Prostate gland (tissue), 2 donors: ENCODE data around the gene NFATC3.

Source experiments
- POLR2A ChIP-seq: fragments of 450-650 bp; IDR thresholded peaks from one replicate; pipeline ENCODE4 v1.6.1; 2016; ENCODE audit warnings: antibody characterized with exemption, mild to moderate bottlenecking
- POLR2AphosphoS5 ChIP-seq: sonication (generic); formaldehyde crosslinking; IDR thresholded peaks from one replicate; pipeline ENCODE4 v1.6.1; 2017; ENCODE audit warnings: antibody characterized with exemption
- TF ChIP-seq, protein P1 (sequence below), 4 experiments: fragments of 200-600 bp in 2 of 4; fragments of 450-650 bp in 2 of 4; sonication (generic) in 2 of 4; IDR thresholded peaks; 1 replicate in 3 of 4; 2 replicates in 1 of 4; pipeline ENCODE4 v1.5.1; 2016 to 2019; ENCODE audit warnings: antibody characterized with exemption in 4 of 4, mild to moderate bottlenecking in 2 of 4, moderate library complexity in 2 of 4

DNA sequence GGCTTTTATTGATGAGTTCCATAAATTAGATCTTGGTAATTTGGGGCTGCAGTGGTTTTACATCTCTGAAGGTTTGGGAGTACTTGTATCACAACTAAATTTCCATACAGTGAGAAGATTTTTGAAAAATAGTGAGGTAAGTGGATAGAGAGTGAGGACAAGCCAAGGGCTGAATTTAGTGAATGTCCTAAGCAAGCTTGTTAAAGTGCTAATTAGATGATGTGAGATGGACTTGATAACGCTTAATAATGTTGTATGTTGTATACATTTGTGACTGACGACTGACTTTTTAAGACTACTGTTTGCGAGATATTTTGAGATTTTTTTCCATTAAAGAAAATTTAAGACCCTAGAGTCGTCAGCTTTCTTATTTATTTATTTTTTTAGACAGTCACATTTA is 3.9 kb downstream of the NFATC3 start:
- TF ChIP-seq, protein P1, sequence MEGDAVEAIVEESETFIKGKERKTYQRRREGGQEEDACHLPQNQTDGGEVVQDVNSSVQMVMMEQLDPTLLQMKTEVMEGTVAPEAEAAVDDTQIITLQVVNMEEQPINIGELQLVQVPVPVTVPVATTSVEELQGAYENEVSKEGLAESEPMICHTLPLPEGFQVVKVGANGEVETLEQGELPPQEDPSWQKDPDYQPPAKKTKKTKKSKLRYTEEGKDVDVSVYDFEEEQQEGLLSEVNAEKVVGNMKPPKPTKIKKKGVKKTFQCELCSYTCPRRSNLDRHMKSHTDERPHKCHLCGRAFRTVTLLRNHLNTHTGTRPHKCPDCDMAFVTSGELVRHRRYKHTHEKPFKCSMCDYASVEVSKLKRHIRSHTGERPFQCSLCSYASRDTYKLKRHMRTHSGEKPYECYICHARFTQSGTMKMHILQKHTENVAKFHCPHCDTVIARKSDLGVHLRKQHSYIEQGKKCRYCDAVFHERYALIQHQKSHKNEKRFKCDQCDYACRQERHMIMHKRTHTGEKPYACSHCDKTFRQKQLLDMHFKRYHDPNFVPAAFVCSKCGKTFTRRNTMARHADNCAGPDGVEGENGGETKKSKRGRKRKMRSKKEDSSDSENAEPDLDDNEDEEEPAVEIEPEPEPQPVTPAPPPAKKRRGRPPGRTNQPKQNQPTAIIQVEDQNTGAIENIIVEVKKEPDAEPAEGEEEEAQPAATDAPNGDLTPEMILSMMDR (IDR thresholded peaks at IDR 0.05) = no peak
- TF ChIP-seq POLR2A (no peak), POLR2AphosphoS5 (no peak)
